Stimulated activated CD4-positive, alpha-beta T cell treated with anti-CD3 and anti-CD28 coated beads, Interleukin-2, amount 100 ng/mL, for 48 hours (primary cell): Measurements from ENCODE around the gene MYCN.
A peak's percentile ranks its signal among the peaks of the same experiment; 100 is the strongest.
"Not testable (repeated sequence)": the region's sequence is repeated elsewhere in the genome, so short reads cannot be mapped to it uniquely, and the experiment has no call there.

ENCODE experiments used
- DNase-seq, 2 donors: peaks; one replicate each; pipeline ENCODE4 v3.0.0-alpha.2; 2020

MYCN gene

DNA sequence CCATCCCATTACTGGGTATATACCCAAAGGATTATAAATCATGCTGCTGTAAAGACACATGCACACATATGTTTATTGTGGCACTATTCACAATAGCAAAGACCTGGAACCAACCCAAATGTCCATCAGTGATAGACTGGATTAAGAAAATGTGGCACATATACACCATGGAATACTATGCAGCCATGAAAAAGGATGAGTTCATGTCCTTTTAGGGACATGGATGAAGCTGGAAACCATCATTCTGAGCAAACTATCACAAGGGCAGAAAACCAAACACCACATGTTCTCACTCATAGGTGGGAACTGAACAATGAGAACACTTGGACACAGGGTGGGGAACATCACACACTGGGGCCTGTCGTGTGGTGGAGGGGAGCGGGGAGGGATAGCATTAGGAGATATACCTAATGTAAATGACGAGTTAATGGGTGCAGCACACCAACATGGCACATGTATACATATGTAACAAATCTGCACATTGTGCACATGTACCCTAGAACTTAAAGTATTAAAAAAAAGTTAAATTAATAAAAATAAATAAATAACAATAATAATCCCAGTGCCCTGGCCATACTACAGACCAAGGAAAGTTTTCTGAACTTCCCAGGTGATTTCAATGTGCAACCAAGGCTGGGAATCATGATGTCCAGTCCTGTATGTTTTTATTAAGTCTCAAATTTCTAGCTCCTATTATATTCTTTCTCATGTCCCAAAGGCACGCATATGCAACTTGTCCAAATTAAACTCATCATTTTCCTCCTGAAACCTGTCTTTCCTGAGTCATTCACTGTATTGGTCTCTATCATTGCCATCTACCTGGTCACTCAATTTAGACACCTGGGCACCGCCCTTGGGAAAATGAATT lies 23.0 kb downstream of the MYCN start:
- not testable (repeated sequence) for DNase-seq

DNA sequence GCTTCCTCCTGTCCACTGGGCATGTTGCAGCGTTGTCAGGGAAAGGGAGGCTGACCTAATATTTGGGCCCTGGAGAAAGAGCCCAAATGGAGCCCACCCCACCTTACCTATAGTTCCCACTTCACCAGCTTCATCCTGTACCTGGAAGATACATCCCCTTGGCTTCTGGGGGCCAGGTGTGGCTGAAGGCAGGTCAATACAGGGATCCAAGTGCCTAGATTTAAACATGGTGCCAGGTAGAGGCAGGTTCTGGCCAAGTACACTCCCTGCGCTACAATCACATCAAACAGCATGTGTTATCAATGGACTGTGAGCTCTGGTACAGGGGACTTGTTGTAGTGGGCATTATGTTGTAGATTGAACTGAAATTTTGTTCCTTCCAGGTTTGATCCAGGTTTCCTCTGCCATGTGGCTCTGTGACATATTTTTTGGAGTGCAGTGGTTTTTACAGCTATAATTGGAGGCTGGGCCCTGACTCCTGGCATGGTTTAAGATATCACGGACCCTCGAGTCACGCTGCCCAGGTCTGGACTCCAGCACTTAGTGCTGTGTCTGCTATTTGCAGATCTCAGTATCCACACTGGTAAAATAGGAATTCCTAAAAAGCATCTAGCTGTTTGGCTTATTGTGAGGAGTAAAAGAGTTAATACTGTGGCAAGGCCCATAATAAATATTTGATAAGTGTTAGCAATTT lies 23.8 kb downstream of the MYCN start:
- no peak for DNase-seq

DNA sequence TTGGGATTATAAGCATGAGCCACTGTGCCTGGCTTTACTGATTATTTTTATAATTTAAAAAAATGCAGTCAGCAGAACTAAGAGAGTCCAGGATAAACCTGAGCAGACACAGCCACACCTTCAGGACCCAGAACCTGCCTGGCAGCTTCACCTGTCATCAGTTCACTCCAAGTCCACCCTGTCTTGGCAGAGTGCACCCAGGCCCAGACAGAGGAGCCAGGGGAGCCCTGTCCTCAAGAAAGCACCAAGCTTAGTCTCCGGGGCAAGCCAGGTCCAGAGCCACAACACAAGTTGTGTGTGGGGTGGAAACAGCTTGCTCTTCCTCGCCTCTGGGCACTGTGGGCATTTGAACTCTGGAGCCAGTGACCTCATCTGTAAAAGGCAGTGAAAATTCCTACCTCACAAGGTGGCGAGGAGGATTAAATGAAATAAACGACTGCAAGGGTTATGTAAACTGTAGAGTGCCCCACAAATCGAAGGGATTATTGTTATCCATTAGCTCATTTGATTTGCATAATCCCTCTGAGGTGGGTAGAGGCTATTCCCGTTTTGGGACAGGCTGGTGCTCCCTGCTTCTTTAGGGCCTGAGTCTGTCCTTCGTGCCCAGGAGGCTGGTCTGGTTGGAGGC lies 24.7 kb downstream of the MYCN start:
- DNase-seq: no peak

DNA sequence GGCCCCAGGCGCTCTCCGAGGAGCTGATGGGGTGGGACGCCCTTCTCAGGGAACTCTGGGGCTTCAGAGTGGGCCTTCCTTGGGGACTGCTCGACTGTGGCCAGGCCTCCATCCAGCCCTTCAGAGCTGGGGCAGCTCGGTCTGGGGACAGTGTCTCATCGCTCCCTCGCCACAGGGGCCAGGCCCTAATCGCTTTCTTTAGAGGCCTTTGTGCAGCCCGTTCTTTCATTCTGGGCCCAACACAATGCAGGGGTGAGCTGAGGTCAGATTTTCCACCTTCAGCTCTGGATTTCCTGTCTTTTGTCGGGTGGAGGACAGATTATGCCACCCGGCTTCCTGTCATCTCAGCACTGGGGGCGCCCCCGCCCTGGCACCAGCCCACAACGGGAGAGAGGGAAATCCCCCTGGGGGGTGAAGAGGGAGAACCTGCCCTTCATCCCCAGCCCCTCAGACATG lies 25.2 kb downstream of the MYCN start:
- peak in 1 of 2 donors; percentile 28 for DNase-seq

DNA sequence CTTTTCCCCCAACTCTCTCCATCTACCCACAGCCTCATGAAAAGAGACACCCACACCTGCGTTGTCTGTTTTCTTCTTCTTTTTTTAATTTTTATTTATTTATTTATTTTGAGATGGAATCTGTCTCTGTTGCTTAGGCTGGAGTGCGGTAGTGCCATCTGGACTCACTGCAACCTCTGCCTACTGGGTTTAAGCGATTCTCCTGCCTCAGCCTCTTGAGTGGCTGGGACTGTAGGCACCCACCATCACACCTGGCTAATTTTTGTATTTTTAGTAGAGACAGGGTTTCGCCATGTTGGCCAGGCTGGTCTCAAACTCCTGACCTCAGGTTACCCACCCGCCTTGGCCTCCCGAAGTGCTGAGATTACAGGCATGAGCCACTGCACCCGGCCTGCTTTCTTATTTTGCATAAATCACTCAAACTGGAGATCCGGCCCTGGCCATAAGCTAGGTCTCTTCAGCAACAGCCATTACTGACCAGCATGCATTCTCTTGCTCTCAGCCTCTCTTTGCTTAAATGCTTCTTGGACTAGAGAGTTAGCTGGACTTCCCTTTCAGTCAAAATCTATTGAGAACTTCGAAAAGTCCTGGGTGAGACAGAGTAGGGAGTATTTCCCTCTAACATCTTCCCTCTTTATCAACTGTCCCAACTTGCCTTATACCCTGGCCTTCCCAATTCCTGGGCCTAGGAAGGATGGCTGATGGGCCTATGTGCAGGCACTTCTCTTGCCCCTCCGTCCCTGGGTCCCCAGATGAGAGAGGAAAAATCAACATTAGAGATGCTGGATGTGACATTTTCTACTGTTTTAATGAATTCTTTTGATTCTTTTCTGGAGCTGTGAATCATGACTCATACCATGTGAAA lies 27.3 kb downstream of the MYCN start:
- no peak for DNase-seq

DNA sequence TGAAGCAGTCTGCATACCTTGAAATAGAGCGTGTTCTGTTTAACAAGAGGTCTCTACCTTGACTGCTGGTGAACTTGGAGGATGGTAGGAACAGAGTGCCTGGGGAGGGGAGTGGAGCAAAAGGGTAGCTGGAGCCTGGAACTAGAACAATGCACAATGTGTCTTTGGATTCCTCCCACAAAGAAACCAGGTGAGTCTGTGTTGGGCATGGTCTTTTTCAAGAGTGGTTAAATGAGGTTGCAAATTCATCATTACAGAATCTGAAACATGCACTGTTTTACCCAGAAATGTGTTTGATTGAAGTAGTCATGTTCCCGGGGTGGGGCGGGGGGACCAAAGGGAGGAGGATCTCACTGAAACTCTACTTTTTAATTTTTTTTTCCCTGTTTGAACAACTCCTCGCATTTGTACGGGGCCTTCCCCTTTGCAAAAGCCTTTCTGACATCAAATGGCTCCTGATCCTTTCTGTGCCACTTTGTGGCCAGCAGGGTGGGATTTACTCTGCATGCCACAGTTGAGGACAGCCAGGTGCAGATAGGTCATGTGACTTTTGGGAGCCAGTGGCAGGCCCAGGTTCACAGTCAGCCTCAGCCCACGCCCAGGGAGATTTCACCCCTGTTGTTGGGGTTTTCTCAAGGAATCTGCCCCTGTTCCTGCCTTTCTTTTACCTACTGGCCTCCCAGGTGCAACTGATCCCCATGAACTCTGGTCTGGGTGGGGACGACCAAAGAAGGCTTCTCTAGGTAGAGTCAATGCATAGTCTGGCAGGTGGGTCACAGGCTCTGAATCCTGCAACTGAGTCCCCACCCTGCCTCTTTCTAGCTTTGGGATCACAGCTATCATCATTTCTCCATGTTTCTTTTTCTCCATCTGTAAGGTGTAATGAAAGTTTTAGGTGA lies 28.2 kb downstream of the MYCN start:
- peak; percentile 23 to 39 for DNase-seq

DNA sequence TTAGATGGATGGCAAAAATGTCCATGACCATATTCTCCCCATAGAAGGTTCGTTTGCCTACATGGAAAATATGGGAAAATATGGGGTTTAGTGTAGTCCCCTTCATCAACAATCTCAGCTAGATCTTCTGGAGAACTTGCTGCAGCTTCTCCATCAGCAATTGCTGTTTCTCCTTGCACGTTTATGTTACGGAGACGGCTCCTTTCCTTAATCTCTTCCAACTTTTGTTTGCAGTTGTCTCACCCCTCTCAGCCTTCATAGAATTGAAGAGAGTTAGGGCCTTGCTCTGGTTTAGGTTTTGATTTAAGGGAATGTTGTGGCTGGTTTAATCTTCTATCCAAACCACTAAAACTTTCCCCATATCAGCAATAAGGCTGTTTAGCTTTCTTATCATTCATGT lies 28.9 kb downstream of the MYCN start:
- DNase-seq: no peak

DNA sequence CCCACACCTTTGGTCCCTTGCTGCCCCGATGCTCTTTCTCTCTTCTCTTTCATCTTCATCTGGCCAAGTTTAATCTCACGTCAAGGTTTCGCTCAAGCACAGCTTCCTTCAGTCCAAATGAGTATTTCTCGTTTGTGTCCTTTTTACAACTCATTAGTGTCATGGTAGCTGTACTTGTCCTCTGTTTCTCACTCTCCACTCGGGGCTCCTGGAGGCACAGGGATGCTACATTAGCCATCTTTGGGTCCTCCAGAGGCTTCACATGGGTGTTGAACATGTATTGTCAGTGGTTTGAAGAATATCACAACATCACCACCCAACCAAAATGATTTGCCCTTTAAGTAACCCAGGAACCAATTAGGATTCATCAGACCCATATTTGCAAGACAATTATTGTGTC lies 30.4 kb downstream of the MYCN start:
- DNase-seq: no peak

DNA sequence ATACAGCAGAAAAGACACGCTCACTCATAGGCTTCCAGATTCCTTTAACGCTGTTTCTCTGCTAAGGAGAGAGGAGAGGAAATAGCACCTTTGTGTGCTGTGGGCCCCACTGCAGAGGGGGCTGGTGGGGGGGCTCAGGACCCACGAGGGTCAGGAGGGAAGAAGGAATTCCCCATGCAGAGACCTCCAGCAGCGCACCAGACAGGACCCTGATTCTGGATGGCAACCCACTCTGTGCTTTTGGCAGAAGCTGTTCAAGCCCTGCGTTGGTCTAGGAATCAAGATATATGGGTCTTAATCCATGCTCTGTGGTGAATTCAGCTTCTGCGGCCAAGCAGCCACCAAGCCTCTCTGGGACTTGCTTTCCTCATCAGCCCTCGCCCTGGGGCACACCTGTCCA lies 31.0 kb downstream of the MYCN start:
- DNase-seq: no peak

DNA sequence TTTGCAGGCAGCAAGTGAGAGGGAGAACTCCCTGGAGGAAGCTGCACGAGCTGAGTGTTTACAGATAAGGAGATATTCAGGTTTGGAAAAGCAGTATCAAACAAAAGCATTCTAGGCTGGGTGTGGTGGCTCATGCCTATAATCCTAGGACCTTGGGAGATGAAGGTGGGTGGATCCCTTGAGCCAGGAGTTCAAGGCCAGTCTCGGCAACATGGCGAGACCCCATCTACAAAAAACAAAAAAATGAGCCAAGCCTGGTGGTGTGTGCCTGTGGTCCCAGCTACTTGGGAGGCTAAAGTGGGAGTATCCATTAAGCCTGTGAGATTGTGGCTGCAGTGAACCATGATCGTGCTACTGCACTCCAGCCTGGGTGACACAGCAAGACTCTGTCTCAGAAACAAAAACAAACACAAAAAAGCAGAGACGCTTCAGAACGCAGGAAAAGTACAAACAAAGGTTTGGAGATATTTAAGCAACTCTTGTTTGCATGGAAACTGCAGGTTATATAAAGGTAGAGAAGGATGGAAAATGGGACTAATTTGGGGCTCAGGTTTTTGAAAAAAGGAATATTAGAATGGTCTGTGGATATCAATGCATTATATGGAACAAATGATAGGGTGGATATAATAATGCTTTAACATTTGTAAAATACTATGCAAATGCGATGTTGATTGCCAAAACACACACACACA lies 31.6 kb downstream of the MYCN start:
- DNase-seq: no peak

DNA sequence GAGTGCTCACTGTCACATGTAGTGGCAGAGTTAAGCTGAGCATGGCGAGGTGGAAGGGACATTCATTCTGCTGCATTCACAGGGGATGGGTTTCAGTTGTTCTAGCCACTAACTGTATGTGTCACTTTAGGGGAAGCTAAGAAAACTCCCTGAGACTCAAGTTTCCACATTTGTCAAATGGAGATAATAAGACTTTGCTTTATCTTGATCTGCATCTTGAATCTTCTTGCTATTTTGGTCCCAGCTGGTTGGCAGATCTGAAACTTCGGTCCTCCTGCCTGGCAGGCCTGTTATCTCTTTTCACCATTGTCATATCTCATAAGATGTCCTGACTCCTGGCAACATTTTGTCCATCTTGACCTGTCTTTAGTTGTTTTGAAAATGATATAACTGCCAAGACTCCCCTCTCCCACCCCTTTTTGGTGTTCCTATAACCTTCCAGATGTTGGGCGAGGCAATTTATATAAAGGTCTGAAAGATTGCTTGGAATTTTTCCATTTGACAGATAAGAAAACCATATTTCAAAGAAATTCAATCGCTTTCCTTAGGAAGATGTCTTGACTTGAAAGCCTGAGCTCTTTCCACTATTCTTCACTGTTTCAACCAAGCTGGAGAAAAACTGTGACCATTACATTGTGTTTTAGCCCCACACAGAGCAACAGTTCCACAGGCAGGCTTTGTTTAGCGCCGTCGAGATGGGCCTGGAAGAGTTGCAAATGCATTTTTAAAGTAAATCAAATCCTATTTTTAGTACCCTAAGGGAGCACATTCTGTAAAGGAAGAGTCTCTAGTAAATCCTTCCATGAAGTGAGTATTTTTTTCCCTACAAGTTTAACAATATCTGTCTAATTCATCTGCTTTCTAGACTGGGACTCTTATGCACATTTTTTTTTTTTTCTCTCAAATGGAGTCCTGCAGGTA lies 33.4 kb downstream of the MYCN start:
- no peak for DNase-seq

DNA sequence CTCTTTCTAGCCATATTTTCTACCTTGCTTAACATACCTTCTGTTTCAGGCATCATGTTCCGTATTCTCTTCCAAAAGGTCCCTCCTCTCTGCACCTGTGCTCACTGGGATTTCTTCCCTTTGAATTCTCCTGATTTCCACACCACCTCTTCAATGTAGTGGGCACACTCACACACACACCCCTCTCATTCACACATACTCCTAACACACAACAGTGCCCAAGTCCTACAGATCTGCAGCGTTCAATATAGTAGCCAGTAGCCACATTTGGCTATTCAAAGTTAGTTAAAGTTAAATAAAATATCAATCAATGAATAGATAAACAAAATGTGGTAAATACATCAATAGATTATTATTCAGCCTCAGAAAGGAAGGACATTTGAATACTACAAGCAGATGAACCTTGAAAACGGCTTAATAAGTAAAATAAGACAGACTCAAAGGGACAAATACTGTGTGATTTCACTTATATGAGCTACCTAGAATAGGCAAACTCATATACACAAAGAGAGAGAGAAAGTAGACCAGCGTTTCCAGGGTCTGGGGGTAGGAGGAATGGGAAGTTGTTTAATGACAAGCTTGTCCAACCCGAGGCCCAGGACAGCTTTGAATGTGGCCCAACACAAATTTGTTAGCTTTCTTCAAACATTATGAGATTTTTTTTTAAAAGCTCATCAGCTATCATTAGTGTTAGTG lies 34.4 kb downstream of the MYCN start:
- no peak for DNase-seq

DNA sequence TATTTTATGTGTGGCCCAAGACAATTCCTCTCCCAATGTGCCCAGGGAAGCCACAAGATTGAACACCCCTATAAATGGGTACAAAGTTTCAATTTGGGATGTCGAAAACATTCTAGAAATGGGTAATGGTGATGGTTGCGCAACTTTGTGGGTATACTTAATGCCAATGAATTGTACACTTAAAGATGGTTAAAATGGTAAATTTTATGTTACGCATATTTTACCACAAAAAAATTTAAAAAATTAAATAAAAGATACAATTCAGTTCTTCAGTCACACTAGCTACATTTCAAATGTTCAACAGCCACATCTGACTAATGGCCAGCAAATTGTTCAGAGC lies 34.9 kb downstream of the MYCN start:
- DNase-seq: no peak

DNA sequence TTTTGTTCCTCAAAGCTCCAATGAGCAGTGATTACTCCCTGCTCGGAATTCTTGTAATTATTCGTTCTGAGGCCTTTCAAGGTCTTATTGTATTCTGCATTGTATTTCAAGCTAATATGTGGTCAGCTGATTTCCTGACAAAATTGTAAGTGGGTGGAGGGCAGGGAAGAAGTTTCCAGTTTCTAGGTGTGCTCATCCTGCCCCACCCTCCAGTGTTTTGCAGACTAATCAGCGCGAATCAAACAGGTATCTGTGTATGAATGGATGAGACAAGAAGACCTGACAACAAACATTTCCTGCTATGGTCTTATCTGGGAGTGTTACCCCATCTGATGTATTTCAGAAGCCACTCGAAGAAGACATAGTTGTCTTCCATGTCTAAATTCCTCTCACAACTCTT lies 35.3 kb downstream of the MYCN start:
- DNase-seq: no peak

DNA sequence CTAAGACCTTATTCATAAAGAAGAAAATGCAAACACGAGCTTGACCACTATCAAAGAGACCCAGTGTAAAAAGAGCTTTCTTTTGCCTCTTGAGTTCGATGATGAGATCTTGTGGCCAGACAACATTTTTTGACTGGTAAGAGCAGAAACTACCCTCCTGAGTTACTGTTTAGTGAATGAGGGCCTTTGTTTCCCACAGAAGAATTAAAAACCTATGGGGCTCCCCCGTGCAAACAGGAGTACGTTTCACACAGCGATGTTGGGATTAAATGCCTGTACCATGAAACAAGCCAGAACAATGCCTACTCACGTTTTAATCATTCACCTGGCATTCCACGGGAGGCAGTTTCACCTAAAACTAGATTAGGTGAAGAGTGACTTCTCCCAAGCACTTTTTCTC lies 36.0 kb downstream of the MYCN start:
- DNase-seq: no peak

DNA sequence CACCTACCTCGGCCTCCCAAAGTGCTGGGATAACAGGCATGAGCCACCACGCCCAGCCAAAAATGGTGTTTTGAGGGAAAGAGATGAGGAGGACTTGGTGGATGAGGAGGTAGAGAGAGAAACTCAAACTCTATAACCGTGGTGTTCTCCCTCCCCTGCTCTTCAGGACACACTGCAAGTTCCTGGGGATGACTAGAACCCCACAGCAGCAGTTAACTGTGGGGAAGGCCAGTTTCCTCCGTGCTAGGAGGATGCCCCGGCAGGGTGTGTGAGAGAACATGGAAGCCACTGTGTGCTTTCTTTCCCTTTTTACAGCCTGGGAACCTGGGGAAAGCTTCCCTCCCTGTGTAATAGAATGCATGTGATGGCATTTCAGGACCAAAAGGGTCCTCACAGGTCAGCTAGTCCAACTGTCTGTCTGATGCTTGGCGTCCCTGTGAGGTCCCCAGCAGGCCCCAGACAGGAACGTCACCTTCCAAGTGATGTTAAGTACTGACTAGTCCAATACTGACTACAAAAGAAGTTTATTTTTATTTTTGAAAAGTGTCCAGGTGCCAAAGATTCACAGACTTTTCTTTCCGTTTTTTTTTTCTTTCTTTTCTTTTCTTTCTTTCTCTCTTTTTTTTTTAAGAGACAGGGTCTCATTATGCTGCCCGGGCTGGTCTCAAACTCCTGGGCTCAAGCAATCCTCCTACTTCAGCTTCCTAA lies 38.9 kb downstream of the MYCN start:
- no peak for DNase-seq

DNA sequence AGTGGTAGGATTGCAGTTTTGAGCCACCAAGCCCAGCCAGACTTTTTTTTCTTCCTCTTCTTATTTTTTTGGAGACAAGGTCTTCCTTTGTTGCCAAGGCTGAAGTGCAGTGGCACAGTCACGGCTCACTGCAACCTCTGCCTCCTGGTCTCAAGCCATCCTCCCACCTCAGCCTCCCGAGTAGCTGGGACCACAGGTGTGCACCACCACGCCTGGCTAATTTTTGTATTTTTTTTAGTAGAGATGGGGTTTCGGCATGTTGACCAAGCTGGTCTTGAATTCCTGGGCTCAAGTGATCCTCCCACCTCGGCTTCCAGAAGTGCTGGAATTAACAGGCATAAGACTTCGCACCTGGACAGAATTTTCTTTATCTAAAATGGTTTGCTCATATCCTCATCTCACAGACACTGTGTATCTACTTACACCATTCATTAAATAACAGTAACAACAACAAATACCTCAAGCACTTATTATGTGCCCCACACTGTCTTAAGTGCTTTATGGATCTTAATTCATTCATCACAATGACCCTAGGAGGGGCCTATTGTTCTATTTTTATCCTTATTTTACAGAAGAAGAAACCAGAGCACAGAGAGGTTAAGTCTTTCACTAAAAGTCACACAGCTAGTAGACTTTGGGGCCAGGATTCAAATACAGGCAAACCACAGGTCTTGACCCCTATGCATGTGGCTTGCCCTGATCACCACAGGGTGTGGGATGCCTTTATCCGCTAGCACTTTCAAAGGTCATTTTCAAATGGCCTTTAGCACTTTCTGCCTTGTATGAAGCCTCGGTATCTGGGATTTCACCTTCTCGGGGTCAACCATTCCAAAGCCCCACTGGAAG lies 39.6 kb downstream of the MYCN start:
- DNase-seq: no peak

DNA sequence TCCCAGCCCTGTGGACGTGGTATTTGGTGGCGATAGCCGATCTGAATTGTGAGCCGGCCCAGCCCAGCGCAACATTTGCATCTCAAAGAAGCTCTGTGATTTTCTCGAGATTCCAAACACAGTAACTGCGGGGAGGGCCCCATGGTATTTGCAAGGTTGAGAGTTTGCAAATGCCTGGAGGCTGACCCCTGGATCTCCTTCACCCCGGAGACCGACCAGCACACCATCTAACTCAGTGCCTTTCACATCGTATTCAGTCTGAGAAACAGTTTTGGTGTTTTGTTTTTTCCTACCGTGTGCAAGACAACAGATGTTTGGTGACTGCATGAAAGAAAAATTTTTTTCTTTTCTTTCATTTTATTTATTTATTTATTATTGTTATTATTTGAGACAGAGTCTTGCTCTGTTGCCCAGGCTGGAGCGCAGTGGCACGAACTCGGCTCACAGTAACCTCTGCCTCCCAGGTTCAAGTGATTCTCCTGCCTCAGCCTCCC lies 40.3 kb downstream of the MYCN start:
- DNase-seq: no peak
